Mesodermal cell (in vitro differentiated cells): ENCODE measurements around the gene TMEM175.
"Not testable (repeated sequence)": the region's sequence is repeated elsewhere in the genome, so short reads cannot be mapped to it uniquely, and the experiment has no call there.

Experiments
- H3K27ac ChIP-seq: 2 replicates; pipeline ENCODE4 v1.7.0; 2013; ENCODE audit warnings: mild to moderate bottlenecking, low read depth, low read length, moderate library complexity; ENCODE audit not compliant: severe bottlenecking
- H3K36me3 ChIP-seq: 2 replicates; pipeline ENCODE4 v1.7.1; 2013; ENCODE audit warnings: mild to moderate bottlenecking, low read length, moderate library complexity; ENCODE audit not compliant: control insufficient read depth, insufficient read depth
- H3K4me1 ChIP-seq: one replicate; pipeline ENCODE4 v1.7.1; 2013; ENCODE audit warnings: mild to moderate bottlenecking, low read length; ENCODE audit not compliant: insufficient read depth, control insufficient read depth, poor library complexity, severe bottlenecking
- H3K4me3 ChIP-seq: 2 replicates; pipeline ENCODE4 v1.7.0; 2013; ENCODE audit warnings: low read length, control low read depth, mild to moderate bottlenecking; ENCODE audit not compliant: insufficient read depth, poor library complexity, severe bottlenecking; ENCODE audit errors: extremely low read depth
- H3K9me3 ChIP-seq: 2 replicates; pipeline ENCODE4 v1.7.1; 2013; ENCODE audit warnings: mild to moderate bottlenecking, low read length, moderate library complexity; ENCODE audit not compliant: control insufficient read depth
- WGBS, 2 experiments: methylation state at CpG; one replicate each; pipeline ENCODE4 v1.1.5; 2013; ENCODE audit warnings: missing lambda C conversion rate in 2 of 2; ENCODE audit not compliant: insufficient coverage in 2 of 2; 5-methylcytosine and 5-hydroxymethylcytosine counted together

The TMEM175 gene

DNA sequence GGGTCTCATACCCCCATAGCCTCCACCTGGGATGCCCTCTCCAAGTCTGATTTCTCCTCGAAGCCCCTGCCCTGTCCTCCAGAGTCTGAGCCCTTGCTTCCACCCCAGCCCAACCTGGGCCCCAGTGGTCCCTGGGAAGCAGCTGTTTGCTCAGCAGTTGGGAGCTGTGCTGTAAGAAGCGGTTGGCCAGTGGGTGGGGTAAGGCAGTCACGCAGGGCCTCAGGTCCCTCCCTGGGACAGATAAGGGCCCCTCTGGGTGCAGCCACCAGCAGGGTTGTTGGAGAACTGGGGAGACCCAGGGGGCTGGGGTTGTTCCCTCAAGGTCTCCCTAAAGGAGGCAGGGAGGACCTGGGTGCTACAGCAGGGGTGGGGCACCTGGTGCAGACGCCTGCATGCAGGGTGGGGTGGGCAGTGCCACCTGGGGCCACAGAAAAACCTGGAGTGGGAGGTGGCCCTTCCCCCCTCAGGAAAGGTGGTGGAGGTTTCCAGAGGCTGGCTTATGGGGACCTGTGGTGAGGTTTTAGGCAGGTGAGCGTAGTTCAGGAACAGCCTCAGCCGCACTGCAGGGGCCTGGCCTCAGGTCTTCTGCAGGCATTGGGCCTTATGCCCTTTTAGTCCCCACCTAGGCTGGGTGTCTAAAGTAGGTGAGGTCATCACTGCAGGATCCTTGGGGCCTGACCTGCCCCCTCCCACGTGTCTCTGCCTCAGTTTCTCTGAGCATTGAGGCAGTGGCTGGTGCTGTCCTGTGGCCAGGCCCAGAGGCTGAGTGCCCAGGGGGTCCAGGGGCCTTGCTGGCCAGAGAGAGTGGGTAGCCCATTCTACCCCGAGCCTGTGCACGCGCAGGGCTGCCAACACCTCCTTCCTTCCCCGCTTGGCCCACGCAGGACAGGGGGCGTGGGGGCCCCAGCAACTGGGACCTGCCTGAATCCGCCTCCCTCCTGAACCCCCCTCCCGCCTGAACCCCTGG is 64.1 kb downstream of the TMEM175 start:
- H3K4me3 ChIP-seq: no peak overlapping the region
- H3K9me3 ChIP-seq: no peaks in the 10 kb centered on the region
- H3K36me3 ChIP-seq: no peaks in the 10 kb centered on the region
- H3K27ac ChIP-seq: no peak overlapping the region
- 87 to 88% methylated on average over 14 to 15 of the region's 15 CpGs for WGBS, 2 experiments
- no peaks in the 10 kb centered on the region for H3K4me1 ChIP-seq

DNA sequence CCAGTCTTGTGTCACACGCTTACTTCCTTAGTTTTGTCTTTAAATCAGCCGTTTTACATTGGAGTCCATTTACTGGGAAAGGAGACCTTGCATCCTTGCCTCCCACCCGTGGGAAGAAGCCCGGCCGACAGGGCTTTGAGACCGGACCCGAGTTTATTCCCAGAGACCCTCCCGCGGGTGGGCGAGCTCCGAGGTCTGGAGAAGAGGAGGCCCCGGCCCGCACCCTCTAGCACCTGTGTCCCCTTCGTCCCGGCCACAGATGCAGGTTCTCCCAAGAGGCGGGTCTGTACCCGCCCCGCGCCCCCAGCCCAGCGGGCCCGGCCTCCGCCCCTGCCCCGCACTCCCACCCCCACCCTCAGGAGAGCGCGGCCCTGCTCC is 64.7 kb downstream of the TMEM175 start:
- Histone ChIP-seq H3K36me3 (no peaks in the 10 kb centered on the region), H3K27ac (no peak overlapping the region), H3K4me3 (no peak overlapping the region), H3K4me1 (no peaks in the 10 kb centered on the region), H3K9me3 (no peaks in the 10 kb centered on the region)
- 39 to 69% methylated on average over 2 to 13 of the region's 25 CpGs for whole genome bisulfite sequencing, 2 experiments

DNA sequence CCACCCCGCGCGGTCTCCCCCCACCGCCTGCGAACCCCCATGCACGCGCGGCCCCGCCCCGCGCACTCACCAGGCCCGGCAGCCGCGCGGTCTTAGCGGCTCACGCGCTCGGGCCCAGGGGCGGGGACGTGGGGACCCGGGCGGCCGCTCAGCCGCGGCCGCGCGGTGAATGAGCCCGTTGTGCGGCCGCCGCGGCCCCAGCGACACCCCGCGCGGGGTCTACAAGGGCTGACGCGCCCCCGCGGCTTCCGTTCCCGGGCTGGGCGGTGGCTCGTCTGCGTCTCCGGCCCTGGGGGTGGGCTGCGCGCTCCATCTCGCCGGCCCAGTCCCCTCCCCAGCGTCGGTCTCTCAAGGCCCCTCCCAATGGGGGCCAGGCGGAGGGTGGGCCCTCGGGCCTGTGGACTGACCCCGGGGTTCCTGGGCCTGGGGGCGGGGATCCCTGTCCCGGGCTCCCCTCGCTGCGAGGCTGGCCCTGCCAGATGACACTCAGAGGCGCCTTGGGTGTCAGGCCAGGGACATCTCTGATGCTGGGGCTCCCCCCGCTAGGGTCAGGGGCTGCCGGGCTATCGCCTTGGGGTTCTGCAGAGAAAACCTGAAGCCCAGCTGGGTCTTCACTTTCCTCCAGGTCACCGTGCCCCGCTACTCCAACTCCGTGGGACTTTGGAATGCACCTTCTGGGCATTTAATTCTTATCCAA is 65.3 kb downstream of the TMEM175 start:
- no peaks in the 10 kb centered on the region for H3K4me1 ChIP-seq
- H3K9me3 ChIP-seq: no peaks in the 10 kb centered on the region
- 6 to 10% methylated on average over 34 to 50 of the region's 68 CpGs for WGBS, 2 experiments
- H3K36me3 ChIP-seq: no peaks in the 10 kb centered on the region
- H3K4me3 ChIP-seq: peak overlapping the region; percentile 14
- H3K27ac ChIP-seq: no peak overlapping the region

DNA sequence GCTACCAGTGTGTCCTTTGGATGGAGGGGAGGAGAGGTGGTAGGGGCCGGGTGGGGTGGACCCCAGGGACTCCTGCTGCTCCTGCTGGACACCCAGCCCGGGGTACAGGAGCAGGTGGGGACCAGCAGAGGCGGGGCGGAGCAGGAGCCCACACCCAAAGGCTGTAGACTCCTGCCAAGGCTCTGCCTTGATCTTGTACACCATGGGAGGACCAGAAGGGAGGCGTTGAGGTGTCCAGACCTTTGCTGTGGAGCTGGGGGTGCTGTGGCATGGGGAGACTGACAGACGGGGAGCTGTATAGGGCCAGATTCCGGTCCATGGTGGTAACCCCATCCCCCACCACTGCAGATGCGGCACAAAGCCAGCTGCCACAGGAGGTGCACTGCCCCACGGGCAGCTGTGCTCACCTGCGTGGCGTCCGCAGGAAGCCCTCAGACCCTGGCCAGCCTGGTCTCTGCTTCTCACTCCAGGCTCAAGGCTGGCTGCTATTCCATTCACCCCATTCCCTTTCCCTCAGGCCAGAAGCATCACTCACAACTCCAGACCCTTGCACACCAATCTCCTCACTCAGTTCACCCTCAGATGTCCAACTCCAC is 65.9 kb downstream of the TMEM175 start:
- no peaks in the 10 kb centered on the region for H3K36me3 ChIP-seq
- no peak overlapping the region for H3K27ac ChIP-seq
- H3K9me3 ChIP-seq: no peaks in the 10 kb centered on the region
- no peaks in the 10 kb centered on the region for H3K4me1 ChIP-seq
- no peak overlapping the region for H3K4me3 ChIP-seq
- 76 to 83% methylated on average over 4 to 11 of the region's 12 CpGs for WGBS, 2 experiments

DNA sequence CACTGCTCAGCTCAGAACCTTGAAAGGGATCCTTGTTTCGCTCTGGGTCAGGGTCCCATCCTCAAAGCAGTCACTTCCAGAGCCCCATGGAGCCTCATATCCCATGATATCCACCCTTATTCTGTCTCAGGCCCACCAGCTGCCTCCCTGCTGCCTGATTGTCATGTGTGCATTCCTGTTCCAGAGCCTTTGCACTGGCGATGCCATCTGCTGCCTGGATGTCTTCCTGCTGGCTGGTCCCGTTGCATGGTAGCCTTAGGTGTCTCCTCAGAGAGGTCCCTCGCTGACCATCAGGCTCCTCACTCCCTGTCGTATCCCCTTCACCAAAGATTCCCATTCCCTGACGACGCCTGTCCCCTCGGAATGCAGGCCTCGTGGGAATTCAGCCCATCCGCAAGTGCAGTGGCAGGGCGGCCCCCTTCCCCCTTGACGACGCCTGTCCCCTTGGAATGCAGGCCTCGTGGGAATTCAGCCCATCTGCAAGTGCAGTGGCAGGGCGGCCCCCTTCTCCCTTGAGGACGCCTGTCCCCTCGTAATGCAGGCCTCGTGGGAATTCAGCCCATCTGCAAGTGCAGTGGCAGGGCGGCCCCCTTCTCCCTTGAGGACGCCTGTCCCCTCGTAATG is 67.1 kb downstream of the TMEM175 start:
- not testable (repeated sequence) for H3K27ac ChIP-seq, H3K4me3 ChIP-seq, H3K4me1 ChIP-seq, H3K36me3 ChIP-seq, H3K9me3 ChIP-seq
- WGBS, 2 experiments: 70 to 80% methylated on average over 11 of the region's 21 CpGs

DNA sequence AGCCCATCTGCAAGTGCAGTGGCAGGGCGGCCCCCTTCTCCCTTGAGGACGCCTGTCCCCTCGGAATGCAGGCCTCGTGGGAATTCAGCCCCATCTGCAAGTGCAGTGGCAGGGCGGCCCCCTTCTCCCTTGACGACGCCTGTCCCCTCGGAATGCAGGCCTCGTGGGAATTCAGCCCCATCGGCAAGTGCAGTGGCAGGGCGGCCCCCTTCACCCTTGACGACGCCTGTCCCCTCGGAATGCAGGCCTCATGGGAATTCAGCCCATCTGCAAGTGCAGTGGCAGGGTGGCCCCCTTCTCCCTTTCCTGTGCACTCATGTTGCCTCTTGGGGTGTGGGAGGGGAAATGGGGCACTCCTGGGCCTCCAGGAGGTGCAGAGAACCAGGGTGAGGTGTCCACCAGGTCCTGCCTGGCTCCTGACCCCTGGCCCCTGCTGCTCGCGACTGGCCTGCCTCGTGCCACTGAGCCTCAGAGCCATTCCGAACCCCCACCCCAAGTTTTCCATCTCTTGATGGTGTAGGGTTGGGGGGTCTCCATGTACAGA is 67.7 kb downstream of the TMEM175 start:
- Histone ChIP-seq H3K4me3 (no peak overlapping the region), H3K27ac (no peak overlapping the region), H3K9me3 (no peaks in the 10 kb centered on the region), H3K36me3 (no peaks in the 10 kb centered on the region), H3K4me1 (no peaks in the 10 kb centered on the region)
- 77 to 85% methylated on average over 8 to 14 of the region's 18 CpGs for WGBS, 2 experiments

DNA sequence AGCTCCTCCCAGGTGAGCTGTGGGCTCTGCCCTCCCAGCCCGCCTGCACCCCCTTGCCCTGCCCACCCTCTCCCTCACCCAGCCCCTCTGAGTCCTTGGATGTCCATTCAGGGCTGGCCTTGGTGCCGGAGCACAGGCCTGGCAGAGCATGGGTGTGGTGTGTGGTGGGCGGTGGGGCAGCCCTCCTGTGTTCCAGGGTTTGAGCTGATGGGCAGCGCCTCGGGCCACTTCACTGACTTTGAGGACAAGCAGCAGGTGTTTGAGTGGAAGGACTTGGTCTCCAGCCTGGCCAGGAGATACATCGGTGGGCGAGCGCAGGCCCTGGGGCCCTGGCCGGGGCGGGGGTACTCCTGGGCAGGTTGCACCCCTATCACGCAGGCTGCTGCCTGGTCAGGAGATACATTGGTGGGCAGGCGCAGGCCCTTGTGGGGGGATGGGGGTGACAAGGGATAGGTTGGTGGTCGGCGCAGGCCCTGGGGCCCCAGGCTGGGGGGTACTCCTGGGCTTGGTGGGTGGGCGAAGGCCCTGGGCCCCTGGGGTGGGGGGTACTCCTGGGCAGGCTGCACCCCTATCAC is 68.5 kb downstream of the TMEM175 start:
- Histone ChIP-seq H3K9me3 (no peaks in the 10 kb centered on the region), H3K4me3 (no peak overlapping the region), H3K27ac (no peak overlapping the region), H3K4me1 (no peaks in the 10 kb centered on the region), H3K36me3 (no peaks in the 10 kb centered on the region)
- WGBS, 2 experiments: 94% methylated on average over 6 to 8 of the region's 15 CpGs

DNA sequence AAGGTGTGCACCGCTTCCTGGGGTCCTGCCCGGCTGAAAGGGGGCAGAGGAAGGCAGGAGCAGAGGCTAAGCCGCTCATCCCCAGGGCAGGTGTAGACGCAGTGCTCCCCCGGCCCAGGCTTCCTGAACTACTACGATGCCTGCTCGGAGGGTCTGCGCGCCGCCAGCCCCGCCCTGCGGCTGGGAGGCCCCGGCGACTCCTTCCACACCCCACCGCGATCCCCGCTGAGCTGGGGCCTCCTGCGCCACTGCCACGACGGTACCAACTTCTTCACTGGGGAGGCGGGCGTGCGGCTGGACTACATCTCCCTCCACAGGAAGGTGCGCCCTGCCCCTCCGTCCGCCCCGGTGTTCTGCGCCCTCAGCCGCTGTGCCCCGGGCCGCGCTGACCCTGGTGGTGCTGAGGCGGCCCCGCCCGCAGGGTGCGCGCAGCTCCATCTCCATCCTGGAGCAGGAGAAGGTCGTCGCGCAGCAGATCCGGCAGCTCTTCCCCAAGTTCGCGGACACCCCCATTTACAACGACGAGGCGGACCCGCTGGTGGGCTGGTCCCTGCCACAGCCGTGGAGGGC is 69.4 kb downstream of the TMEM175 start:
- Histone ChIP-seq H3K9me3 (no peaks in the 10 kb centered on the region), H3K4me3 (no peak overlapping the region), H3K4me1 (no peaks in the 10 kb centered on the region), H3K36me3 (no peaks in the 10 kb centered on the region), H3K27ac (no peak overlapping the region)
- 59 to 62% methylated on average over 35 to 45 of the region's 48 CpGs for WGBS, 2 experiments

DNA sequence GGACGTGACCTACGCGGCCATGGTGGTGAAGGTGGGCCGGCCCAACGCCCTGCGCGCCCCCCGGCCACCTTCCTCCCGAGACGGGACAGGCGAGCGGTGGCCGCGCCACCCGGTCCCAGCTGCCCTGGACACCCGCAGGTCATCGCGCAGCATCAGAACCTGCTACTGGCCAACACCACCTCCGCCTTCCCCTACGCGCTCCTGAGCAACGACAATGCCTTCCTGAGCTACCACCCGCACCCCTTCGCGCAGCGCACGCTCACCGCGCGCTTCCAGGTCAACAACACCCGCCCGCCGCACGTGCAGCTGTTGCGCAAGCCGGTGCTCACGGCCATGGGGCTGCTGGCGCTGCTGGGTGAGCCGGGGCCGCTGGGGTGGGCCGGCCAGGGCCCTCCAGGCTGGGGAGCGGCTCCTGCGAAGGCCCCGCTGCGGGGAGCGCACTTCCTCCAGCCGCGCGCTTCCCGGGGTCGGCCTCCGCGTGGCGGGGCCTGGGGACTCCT is 69.9 kb downstream of the TMEM175 start:
- Histone ChIP-seq H3K4me1 (no peaks in the 10 kb centered on the region), H3K36me3 (no peaks in the 10 kb centered on the region), H3K27ac (no peak overlapping the region), H3K4me3 (no peak overlapping the region), H3K9me3 (no peaks in the 10 kb centered on the region)
- 8% methylated on average over 43 to 49 of the region's 54 CpGs for WGBS, 2 experiments
